Gastroesophageal sphincter (tissue), 4 donors: Measurements from ENCODE around the gene ACOXL. TPM values are rescaled to one million over a fixed set of nuclear protein-coding genes. Genes with fewer than 3 reads are reported as not detected.
A peak's percentile ranks its signal among the peaks of the same experiment; 100 is the strongest.

Source experiments
- ATAC-seq: fragments of 150-250 bp; one replicate; pipeline ENCODE4 v1.9.1; 2016; ENCODE audit warnings: mild to moderate bottlenecking, moderate library complexity
- H3K27ac ChIP-seq, 4 donors: fragments of 200-600 bp; sonication (generic) in 3 of 4; 1 replicate in 3 of 4; 2 replicates in 1 of 4; pipeline ENCODE4 v1.5.1; 2016 to 2019
- H3K27me3 ChIP-seq: fragments of 200-600 bp; sonication (generic); one replicate; pipeline ENCODE4 v1.5.1; 2019
- H3K36me3 ChIP-seq, 2 donors: fragments of 200-600 bp; sonication (generic); one replicate each; pipeline ENCODE4 v1.5.1; 2019; ENCODE audit warnings: control low read depth in 1 of 2
- H3K4me1 ChIP-seq, 3 donors: fragments of 200-600 bp; sonication (generic); 1 replicate in 2 of 3; 2 replicates in 1 of 3; pipeline ENCODE4 v1.5.1; 2016 to 2019; ENCODE audit warnings: control low read depth in 2 of 3
- H3K4me3 ChIP-seq, 2 donors: fragments of 200-600 bp; sonication (generic); one replicate each; pipeline ENCODE4 v1.5.1; 2019; ENCODE audit warnings: mild to moderate bottlenecking in 1 of 2, moderate library complexity in 1 of 2
- H3K9me3 ChIP-seq, 3 donors: fragments of 200-600 bp; sonication (generic); one replicate each; pipeline ENCODE4 v1.5.1; 2017 to 2019; ENCODE audit warnings: control low read depth in 2 of 3
- EP300 ChIP-seq: sonication (generic); formaldehyde crosslinking; IDR thresholded peaks from one replicate; pipeline ENCODE4 v1.6.1; 2017; ENCODE audit warnings: antibody characterized with exemption, mild to moderate bottlenecking
- POLR2A ChIP-seq, 2 donors: fragments of 450-650 bp; IDR thresholded peaks; one replicate each; pipeline ENCODE4 v1.6.1; 2017; ENCODE audit warnings: antibody characterized with exemption in 2 of 2, mild to moderate bottlenecking in 2 of 2, moderate library complexity in 1 of 2
- POLR2AphosphoS5 ChIP-seq: sonication (generic); formaldehyde crosslinking; IDR thresholded peaks from one replicate; pipeline ENCODE4 v1.6.1; 2017; ENCODE audit warnings: antibody characterized with exemption
- WGBS, 2 donors: methylation state at CpG; one replicate each; pipeline ENCODE4 v1.1.5; 2018; ENCODE audit warnings: low coverage in 1 of 2; 5-methylcytosine and 5-hydroxymethylcytosine counted together
- total RNA-seq, 4 donors: library from RNA; depleted of rRNA; stranded (reverse); fragments of >200 nt; gene quantifications; one replicate each; pipeline ENCODE4 v1.1.0, GENCODE V29; 2016
- TF ChIP-seq, protein P1 (sequence below), 4 experiments: fragments of 200-600 bp in 2 of 4; fragments of 450-650 bp in 2 of 4; sonication (generic) in 1 of 4; IDR thresholded peaks; one replicate each; pipeline ENCODE4 v1.5.1; 2017 to 2019; ENCODE audit warnings: antibody characterized with exemption in 4 of 4, mild to moderate bottlenecking in 2 of 4, moderate library complexity in 2 of 4

ACOXL gene
- total RNA-seq, 4 donors from 2014 or later = not detected

- H3K9me3 ChIP-seq = no peaks in the 10 kb centered on the region
- no peak overlapping the region for H3K27ac ChIP-seq
- TF ChIP-seq, protein P1, sequence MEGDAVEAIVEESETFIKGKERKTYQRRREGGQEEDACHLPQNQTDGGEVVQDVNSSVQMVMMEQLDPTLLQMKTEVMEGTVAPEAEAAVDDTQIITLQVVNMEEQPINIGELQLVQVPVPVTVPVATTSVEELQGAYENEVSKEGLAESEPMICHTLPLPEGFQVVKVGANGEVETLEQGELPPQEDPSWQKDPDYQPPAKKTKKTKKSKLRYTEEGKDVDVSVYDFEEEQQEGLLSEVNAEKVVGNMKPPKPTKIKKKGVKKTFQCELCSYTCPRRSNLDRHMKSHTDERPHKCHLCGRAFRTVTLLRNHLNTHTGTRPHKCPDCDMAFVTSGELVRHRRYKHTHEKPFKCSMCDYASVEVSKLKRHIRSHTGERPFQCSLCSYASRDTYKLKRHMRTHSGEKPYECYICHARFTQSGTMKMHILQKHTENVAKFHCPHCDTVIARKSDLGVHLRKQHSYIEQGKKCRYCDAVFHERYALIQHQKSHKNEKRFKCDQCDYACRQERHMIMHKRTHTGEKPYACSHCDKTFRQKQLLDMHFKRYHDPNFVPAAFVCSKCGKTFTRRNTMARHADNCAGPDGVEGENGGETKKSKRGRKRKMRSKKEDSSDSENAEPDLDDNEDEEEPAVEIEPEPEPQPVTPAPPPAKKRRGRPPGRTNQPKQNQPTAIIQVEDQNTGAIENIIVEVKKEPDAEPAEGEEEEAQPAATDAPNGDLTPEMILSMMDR (IDR thresholded peaks at IDR 0.05) = no peak
- TF ChIP-seq EP300 (no peak), POLR2A (IDR thresholded peaks at IDR 0.05) (no peak), POLR2AphosphoS5 (no peak)
- ATAC-seq = no peak
- peaks cover 0 to 33% of the 10 kb centered on the region in 2 donors for H3K36me3 ChIP-seq
- H3K27me3 ChIP-seq = no peaks in the 10 kb centered on the region
- no peak overlapping the region for H3K4me3 ChIP-seq
- H3K4me1 ChIP-seq = peaks cover 0 to 3% (median 0%) of the 10 kb centered on the region in 3 donors
- 50 to 75% methylated on average over 2 of the region's 2 CpGs for WGBS, 2 donors
These were observed 401.2 kb downstream of the ACOXL start for GRCh38 chr2:111133603-111134002.

GRCh38 chr2:111134055-111134454 lies 401.7 kb downstream of the ACOXL start:
- no peak overlapping the region for H3K27ac ChIP-seq
- no peaks in the 10 kb centered on the region for H3K27me3 ChIP-seq
- H3K9me3 ChIP-seq = no peaks in the 10 kb centered on the region
- TF ChIP-seq POLR2AphosphoS5 = no peak
- TF ChIP-seq, protein P1 (IDR thresholded peaks at IDR 0.05) = peak in 1 of 4 experiments; percentile 22
- no peak for ATAC-seq
- whole genome bisulfite sequencing, 2 donors = 77 to 96% methylated on average over 2 of the region's 2 CpGs
- H3K4me1 ChIP-seq = peaks cover 0 to 6% (median 0%) of the 10 kb centered on the region in 3 donors
- peaks cover 0 to 28% of the 10 kb centered on the region in 2 donors for H3K36me3 ChIP-seq
- H3K4me3 ChIP-seq = no peak overlapping the region

GRCh38 chr2:111135237-111135909 lies 403.0 kb downstream of the ACOXL start:
- TF ChIP-seq POLR2A (IDR thresholded peaks at IDR 0.05) (no peak), POLR2AphosphoS5 (no peak), EP300 (no peak)
- TF ChIP-seq, protein P1 (IDR thresholded peaks at IDR 0.05) = no peak
- no peak overlapping the region for H3K27ac ChIP-seq
- peaks cover 0 to 13% (median 0%) of the 10 kb centered on the region in 3 donors for H3K4me1 ChIP-seq
- no peaks in the 10 kb centered on the region for H3K27me3 ChIP-seq
- WGBS, 2 donors = 88% methylated on average over 1 of the region's 3 CpGs; no CpG with 5 or more reads in 1 of the 2 donors
- peaks cover 0 to 19% of the 10 kb centered on the region in 2 donors for H3K36me3 ChIP-seq
- no peak overlapping the region for H3K4me3 ChIP-seq
- no peak for ATAC-seq
- H3K9me3 ChIP-seq = no peaks in the 10 kb centered on the region

GRCh38 chr2:111135910-111136297 lies 403.5 kb downstream of the ACOXL start:
- TF ChIP-seq, protein P1 (IDR thresholded peaks at IDR 0.05) = peak in 1 of 4 experiments; percentile 24
- TF ChIP-seq POLR2AphosphoS5 = no peak
- Histone ChIP-seq H3K36me3 (peaks cover 0 to 17% of the 10 kb centered on the region in 2 donors), H3K27ac (no peak overlapping the region), H3K27me3 (no peaks in the 10 kb centered on the region), H3K9me3 (no peaks in the 10 kb centered on the region), H3K4me3 (no peak overlapping the region), H3K4me1 (peaks cover 0 to 13% (median 0%) of the 10 kb centered on the region in 3 donors)
- WGBS, 2 donors = 93 to 95% methylated on average over 3 of the region's 9 CpGs
- peak; percentile 43 for ATAC-seq

GRCh38 chr2:111138839-111139238 lies 406.5 kb downstream of the ACOXL start:
- no peak overlapping the region for H3K4me3 ChIP-seq
- peaks cover 0 to 13% (median 0%) of the 10 kb centered on the region in 3 donors for H3K4me1 ChIP-seq
- H3K9me3 ChIP-seq = no peaks in the 10 kb centered on the region
- peaks cover 0 to 24% of the 10 kb centered on the region in 2 donors for H3K36me3 ChIP-seq
- WGBS, 2 donors = 93% methylated on average over 2 of the region's 5 CpGs; no CpG with 5 or more reads in 1 of the 2 donors
- no peaks in the 10 kb centered on the region for H3K27me3 ChIP-seq
- TF ChIP-seq POLR2AphosphoS5 (no peak), EP300 (no peak), POLR2A (IDR thresholded peaks at IDR 0.05) (no peak)
- TF ChIP-seq, protein P1 (IDR thresholded peaks at IDR 0.05) = no peak
- ATAC-seq = no peak
- H3K27ac ChIP-seq = no peak overlapping the region
